Endodermal cell (in vitro differentiated cells): ENCODE data around the gene P2RY2. TPM values are rescaled to one million over a fixed set of nuclear protein-coding genes. Genes with fewer than 3 reads are reported as not detected.

Experiments
- DNase-seq: peaks from one replicate; pipeline ENCODE4 v3.0.0-alpha.2; 2017
- H3K27ac ChIP-seq: 2 replicates; pipeline ENCODE4 v1.5.1; 2013; ENCODE audit warnings: mild to moderate bottlenecking, low read depth, low read length, moderate library complexity
- H3K27me3 ChIP-seq: 2 replicates; pipeline ENCODE4 v1.6.1; 2013; ENCODE audit warnings: mild to moderate bottlenecking, low read length, moderate library complexity; ENCODE audit not compliant: insufficient read depth, control insufficient read depth, poor library complexity, severe bottlenecking
- H3K36me3 ChIP-seq: 2 replicates; pipeline ENCODE4 v1.7.0; 2013; ENCODE audit warnings: mild to moderate bottlenecking, low read length, moderate library complexity; ENCODE audit not compliant: control insufficient read depth, insufficient read depth
- H3K4me1 ChIP-seq: one replicate; pipeline ENCODE4 v1.7.0; 2013; ENCODE audit warnings: low read length; ENCODE audit not compliant: control insufficient read depth, insufficient read depth
- H3K4me3 ChIP-seq: 2 replicates; pipeline ENCODE4 v1.5.1; 2013; ENCODE audit warnings: mild to moderate bottlenecking, low read length, moderate library complexity
- H3K9ac ChIP-seq: 2 replicates; pipeline ENCODE4 v1.6.1; 2013; ENCODE audit warnings: mild to moderate bottlenecking, low read length, moderate library complexity; ENCODE audit not compliant: poor library complexity, severe bottlenecking; ENCODE audit errors: extremely low read depth
- H3K9me3 ChIP-seq: 2 replicates; pipeline ENCODE4 v1.6.1; 2013; ENCODE audit warnings: mild to moderate bottlenecking, low read length, moderate library complexity; ENCODE audit not compliant: control insufficient read depth
- H3K27ac Mint-ChIP-seq: 2 replicates; pipeline ENCODE4 v1.8.0; 2020; ENCODE audit warnings: mixed read lengths
- H3K27me3 Mint-ChIP-seq: 2 replicates; pipeline ENCODE4 v1.8.0; 2021; ENCODE audit warnings: mild to moderate bottlenecking, mixed read lengths; ENCODE audit not compliant: insufficient read depth
- H3K36me3 Mint-ChIP-seq: 2 replicates; pipeline ENCODE4 v1.8.0; 2020; ENCODE audit warnings: low read depth, mixed read lengths
- H3K4me1 Mint-ChIP-seq: 2 replicates; pipeline ENCODE4 v1.8.0; 2020; ENCODE audit warnings: mixed read lengths
- H3K4me3 Mint-ChIP-seq: 2 replicates; pipeline ENCODE4 v1.8.0; 2020; ENCODE audit warnings: mild to moderate bottlenecking, moderate library complexity, mixed read lengths
- H3K9me3 Mint-ChIP-seq: 2 replicates; pipeline ENCODE4 v1.8.0; 2020; ENCODE audit warnings: mild to moderate bottlenecking, mixed read lengths
- CTCF ChIP-seq: fragments of 200-600 bp; sonication (generic); conservative IDR thresholded peaks from 2 replicates; pipeline ENCODE4 v1.5.0; 2021; ENCODE audit warnings: antibody characterized with exemption, mild to moderate bottlenecking
- WGBS, 2 experiments: methylation state at CpG; one replicate each; pipeline versions ENCODE4 v1.1.5 to v1.1.7; 2013; ENCODE audit warnings: missing lambda C conversion rate in 2 of 2, mixed read lengths in 1 of 2; ENCODE audit not compliant: insufficient coverage in 1 of 2, insufficient read length in 1 of 2; 5-methylcytosine and 5-hydroxymethylcytosine counted together
- total RNA-seq, 2 donors: library from RNA; stranded (reverse); fragmentation: NEBNext Ultra II Directional in 1 of 2; extraction: Animal tissue kit (Norgen Biotek cat#: 25700) in 1 of 2; gene quantifications; 2 replicates in 1 of 2; 3 replicates in 1 of 2; pipeline ENCODE4 v1.2.1, GENCODE V29; 2021

The P2RY2 gene
- total RNA-seq, 2 donors from 2014 or later: 0.60 to 0.62 TPM

- Histone ChIP-seq H3K4me3 (no peak overlapping the region), H3K9ac (no peak overlapping the region), H3K9me3 (peaks cover 8% of the 10 kb centered on the region), H3K27ac (peak overlapping the region; percentile 60), H3K27me3 (no peaks in the 10 kb centered on the region), H3K36me3 (no peaks in the 10 kb centered on the region), H3K4me1 (peaks cover 5% of the 10 kb centered on the region)
- Mint-ChIP-seq H3K36me3 (no peaks in the 10 kb centered on the region), H3K27ac (no peak overlapping the region), H3K27me3 (no peaks in the 10 kb centered on the region), H3K4me1 (peaks cover 15% of the 10 kb centered on the region), H3K4me3 (no peak overlapping the region), H3K9me3 (peaks cover 6% of the 10 kb centered on the region)
- peak; percentile 10 for DNase-seq
- TF ChIP-seq CTCF: no peak
- 80 to 95% methylated on average over 3 to 5 of the region's 5 CpGs for WGBS, 2 experiments
Observed at GRCh38 chr11:73205661-73206343, 12.3 kb upstream of the P2RY2 start.

- Mint-ChIP-seq H3K9me3 (peaks cover 6% of the 10 kb centered on the region), H3K4me3 (no peak overlapping the region), H3K36me3 (no peaks in the 10 kb centered on the region), H3K27ac (no peak overlapping the region), H3K4me1 (peaks cover 5% of the 10 kb centered on the region), H3K27me3 (peaks cover 1% of the 10 kb centered on the region)
- no peak for DNase-seq
- no peaks in the 10 kb centered on the region for H3K27me3 ChIP-seq
- no peak overlapping the region for H3K4me3 ChIP-seq
- H3K27ac ChIP-seq: no peak overlapping the region
- no peaks in the 10 kb centered on the region for H3K4me1 ChIP-seq
- no peak overlapping the region for H3K9ac ChIP-seq
- H3K9me3 ChIP-seq: peaks cover 8% of the 10 kb centered on the region
- 88 to 93% methylated on average over 2 of the region's 2 CpGs for WGBS, 2 experiments
- TF ChIP-seq CTCF: no peak
- no peaks in the 10 kb centered on the region for H3K36me3 ChIP-seq
Observed at GRCh38 chr11:73206801-73207200, 11.3 kb upstream of the P2RY2 start.

GRCh38 chr11:73209892-73210291, 8.2 kb upstream of the P2RY2 start:
- H3K27ac Mint-ChIP-seq: no peak overlapping the region
- H3K9me3 ChIP-seq: peaks cover 8% of the 10 kb centered on the region
- no peak for DNase-seq
- 98% methylated on average over 2 of the region's 2 CpGs; no CpG with 5 or more reads in 1 of the 2 experiments for WGBS, 2 experiments
- H3K9me3 Mint-ChIP-seq: peaks cover 6% of the 10 kb centered on the region
- H3K4me1 ChIP-seq: no peaks in the 10 kb centered on the region
- no peaks in the 10 kb centered on the region for H3K36me3 Mint-ChIP-seq
- no peak for TF ChIP-seq CTCF
- no peaks in the 10 kb centered on the region for H3K36me3 ChIP-seq
- no peaks in the 10 kb centered on the region for H3K27me3 ChIP-seq
- no peak overlapping the region for H3K4me3 Mint-ChIP-seq
- no peak overlapping the region for H3K27ac ChIP-seq
- H3K9ac ChIP-seq: no peak overlapping the region
- no peaks in the 10 kb centered on the region for H3K4me1 Mint-ChIP-seq
- no peak overlapping the region for H3K4me3 ChIP-seq
- H3K27me3 Mint-ChIP-seq: peaks cover 3% of the 10 kb centered on the region
